Epithelial cell of proximal tubule (primary cell): ENCODE data around the gene GRM4. TPM values are rescaled to one million over a fixed set of nuclear protein-coding genes. Genes with fewer than 3 reads are reported as not detected.
"Not testable (repeated sequence)": the region's sequence is repeated elsewhere in the genome, so short reads cannot be mapped to it uniquely, and the experiment has no call there.

Source experiments
- DNase-seq: peaks from one replicate; pipeline ENCODE4 v3.0.0-alpha.2; 2011; ENCODE audit warnings: low read depth
- H3K4me3 ChIP-seq: 2 replicates; pipeline ENCODE4 v1.5.1; 2011; ENCODE audit warnings: low read depth, mild to moderate bottlenecking, low read length
- total RNA-seq: library from RNA; depleted of rRNA; stranded (reverse); fragments of >200 nt; gene quantifications from 2 replicates; pipeline ENCODE4 v1.2.3, GENCODE V29; 2015
- TF ChIP-seq, protein P1 (sequence below): conservative IDR thresholded peaks from 2 replicates; pipeline ENCODE4 v1.5.1; 2012; ENCODE audit warnings: low read depth, mild to moderate bottlenecking, low read length

Gene GRM4
- total RNA-seq, 1 donor from 2014 or later, result not detected

DNA sequence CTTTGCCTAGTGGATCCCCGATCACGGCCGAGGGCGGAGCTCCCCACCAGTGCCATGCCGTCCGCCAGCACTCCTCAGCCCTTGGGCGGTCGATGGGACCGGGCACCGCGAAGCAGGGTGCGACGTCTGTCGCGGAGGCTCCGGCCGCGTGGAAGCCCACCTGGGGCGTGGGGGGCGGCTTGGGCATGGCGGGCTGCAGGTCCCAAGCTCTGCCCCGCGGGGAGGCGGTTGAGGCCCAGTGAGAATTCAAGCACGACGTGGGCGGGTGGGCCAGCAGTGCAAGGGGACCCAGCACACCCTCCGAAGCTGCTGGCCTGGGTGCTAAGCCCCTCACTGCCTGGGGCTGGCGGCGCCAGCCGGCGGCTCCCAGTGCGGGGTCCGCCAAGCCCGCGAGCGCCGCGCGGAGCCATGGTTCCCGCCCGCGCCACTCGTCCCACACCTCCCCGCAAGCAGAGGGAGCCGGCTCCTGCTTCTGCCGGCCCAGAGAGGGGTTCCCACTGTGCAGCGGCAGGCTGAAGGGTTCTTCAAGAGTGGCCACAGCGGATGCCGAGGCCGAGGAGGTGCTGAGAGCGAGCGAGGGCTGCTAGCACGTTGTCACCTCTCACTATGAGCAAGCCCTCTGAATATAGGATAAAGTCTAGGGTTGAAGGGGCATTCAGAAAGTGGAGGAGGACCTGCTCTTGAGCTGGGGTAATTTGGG lies 128.6 kb downstream of the GRM4 start:
- TF ChIP-seq, protein P1, sequence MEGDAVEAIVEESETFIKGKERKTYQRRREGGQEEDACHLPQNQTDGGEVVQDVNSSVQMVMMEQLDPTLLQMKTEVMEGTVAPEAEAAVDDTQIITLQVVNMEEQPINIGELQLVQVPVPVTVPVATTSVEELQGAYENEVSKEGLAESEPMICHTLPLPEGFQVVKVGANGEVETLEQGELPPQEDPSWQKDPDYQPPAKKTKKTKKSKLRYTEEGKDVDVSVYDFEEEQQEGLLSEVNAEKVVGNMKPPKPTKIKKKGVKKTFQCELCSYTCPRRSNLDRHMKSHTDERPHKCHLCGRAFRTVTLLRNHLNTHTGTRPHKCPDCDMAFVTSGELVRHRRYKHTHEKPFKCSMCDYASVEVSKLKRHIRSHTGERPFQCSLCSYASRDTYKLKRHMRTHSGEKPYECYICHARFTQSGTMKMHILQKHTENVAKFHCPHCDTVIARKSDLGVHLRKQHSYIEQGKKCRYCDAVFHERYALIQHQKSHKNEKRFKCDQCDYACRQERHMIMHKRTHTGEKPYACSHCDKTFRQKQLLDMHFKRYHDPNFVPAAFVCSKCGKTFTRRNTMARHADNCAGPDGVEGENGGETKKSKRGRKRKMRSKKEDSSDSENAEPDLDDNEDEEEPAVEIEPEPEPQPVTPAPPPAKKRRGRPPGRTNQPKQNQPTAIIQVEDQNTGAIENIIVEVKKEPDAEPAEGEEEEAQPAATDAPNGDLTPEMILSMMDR, result no peak
- H3K4me3 ChIP-seq, result no peak overlapping the region
- no peak for DNase-seq

DNA sequence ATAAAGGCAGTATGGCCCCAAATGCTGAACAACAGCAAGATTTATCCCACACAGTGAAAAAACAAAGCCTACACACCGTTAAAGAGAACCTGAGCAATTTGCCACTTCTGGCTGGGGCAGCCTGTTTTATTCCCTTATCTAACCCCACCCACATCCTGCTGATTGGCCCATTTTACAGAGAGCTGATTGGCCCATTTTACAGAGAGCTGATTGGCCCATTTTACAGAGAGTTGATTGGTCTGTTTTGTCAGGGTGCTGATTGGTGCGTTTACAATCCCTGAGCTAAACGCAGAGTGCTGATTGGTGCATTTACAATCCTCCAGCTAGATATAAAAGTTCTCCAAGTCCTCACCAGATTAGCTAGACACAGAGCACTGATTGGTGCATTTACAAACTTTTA lies 129.3 kb downstream of the GRM4 start:
- H3K4me3 ChIP-seq, DNase-seq: not testable (repeated sequence)

DNA sequence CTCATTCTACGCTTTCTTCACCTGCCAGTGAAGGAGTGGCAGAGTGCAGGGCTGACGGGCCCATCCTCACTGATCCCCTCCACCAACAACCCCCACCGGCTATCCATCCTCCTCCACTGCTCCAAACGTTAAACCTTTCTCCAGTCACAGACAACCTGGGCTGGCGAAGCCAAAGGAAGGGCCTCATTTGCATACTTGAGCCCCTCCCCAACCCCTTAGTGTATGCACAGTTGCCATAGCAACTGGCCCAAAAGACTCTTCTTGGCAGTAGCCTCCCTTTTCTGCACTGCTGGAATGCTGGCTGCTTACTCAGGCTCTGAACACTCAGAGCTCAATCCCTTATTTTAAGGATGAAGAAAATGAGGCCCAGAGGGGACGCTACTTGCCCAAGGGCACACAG lies 130.3 kb downstream of the GRM4 start:
- TF ChIP-seq, protein P1, result no peak

DNA sequence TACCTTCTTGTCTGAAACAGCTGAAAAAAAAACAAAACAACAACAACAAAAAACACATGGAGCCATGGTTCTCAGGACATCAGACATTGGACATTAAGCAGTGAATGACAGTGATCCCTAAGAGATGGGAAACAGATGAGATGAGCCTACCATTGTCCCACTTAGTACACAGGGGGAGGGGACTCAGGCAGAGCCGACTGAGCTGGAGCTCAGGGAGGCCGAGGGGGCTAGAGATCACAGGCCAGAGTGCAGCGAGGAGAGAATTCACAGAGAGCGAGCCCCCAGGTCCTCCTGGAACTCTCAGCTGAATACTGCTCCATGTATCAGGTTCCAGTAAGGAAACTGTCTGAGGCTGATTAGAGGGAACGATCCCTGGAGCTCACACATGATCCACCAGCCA lies 134.6 kb downstream of the GRM4 start:
- TF ChIP-seq, protein P1, result no peak
- no peak for DNase-seq

More for the DNA sequence above, 130.3 kb downstream of the GRM4 start:
- no peak overlapping the region for H3K4me3 ChIP-seq
- no peak for DNase-seq

DNA sequence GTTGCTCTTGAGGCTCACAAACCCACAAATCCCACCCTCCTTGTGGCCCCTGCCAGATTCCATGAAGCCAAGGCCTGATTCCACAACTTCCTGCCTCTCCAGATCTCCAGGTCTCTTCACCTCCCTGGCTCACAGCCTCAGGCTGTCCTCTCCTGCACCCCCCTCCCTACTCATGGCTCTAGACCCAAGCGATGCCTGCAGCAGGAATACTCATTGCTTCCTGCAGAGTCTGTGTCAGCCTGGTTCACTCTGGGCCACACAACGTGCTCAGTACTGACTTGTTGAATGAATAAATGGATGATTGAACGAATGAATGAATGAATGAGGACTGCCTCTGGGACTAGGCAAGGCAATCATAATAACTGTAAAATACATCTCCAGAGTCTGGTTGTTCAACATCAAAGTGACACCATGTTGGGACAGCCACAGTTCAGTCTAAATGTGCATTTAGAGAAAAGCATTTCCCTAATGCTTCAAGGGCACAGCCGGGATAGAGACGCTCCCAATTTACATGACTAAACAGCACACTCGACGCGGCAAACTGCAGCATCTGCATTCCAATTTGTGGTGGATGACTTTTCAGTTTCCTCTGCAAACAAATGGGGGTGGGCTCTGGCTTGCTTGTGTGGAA lies 139.9 kb downstream of the GRM4 start:
- TF ChIP-seq, protein P1, result no peak
- DNase-seq, result no peak
- no peak overlapping the region for H3K4me3 ChIP-seq

More for the DNA sequence above, 134.6 kb downstream of the GRM4 start:
- no peak overlapping the region for H3K4me3 ChIP-seq

DNA sequence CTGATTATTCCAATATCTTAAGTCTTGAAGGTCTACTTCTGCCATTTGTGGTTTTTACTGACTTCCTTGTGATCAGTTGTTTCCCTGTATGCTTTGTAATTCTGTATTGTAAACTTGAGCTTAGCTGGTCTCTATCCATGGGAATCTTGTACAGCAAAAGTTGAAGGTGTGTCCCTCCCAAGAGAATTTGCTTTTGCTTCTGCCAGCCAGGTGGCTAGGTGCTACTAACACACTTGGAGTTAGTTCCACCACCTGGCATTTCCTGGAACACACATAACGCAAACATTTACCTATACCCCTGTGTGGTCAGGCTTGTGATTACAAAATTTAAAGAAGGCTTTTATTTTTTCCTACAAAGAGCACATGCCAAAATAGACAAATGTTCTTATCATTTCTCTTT lies 141.2 kb downstream of the GRM4 start:
- TF ChIP-seq, protein P1, result no peak
- no peak overlapping the region for H3K4me3 ChIP-seq

DNA sequence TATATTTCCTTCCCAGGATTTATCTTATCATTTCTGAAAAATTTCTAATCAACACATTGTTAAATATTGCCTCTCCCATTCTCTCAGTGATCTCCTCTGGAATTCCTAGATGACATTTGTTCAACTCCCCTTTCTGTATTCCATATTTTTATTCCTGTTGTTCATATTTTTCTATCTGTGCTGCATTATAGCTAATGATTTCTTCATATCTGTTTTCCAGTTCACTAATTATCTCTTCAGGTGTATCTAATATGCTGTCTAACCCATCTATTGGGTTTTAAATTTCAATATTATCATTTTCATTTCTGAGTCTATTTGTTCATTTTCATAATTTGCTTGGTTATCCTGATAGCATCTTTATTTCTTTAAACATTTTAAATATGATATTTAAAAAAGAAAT lies 141.9 kb downstream of the GRM4 start:
- TF ChIP-seq, protein P1, result no peak
- no peak overlapping the region for H3K4me3 ChIP-seq
- no peak for DNase-seq

More for the DNA sequence above, 141.2 kb downstream of the GRM4 start:
- DNase-seq, result no peak
